GM23338 (cell line): Measurements from ENCODE around the gene TAAR6.

Experiments
- CREB1 ChIP-seq: fragments of 250-450 bp; sonication (Bioruptor Pico); IDR thresholded peaks from 2 replicates; pipeline ENCODE4 v1.5.0; 2020; ENCODE audit warnings: low read depth, mild to moderate bottlenecking, moderate library complexity
- CTCF ChIP-seq, 2 experiments: fragments of 200-600 bp in 1 of 2; sonication (generic) in 1 of 2; conservative IDR thresholded peaks; 2 replicates each; pipeline versions ENCODE4 v1.5.1 to v1.6.1; 2016 to 2017; ENCODE audit warnings: antibody characterized with exemption in 2 of 2, low read depth in 2 of 2, mild to moderate bottlenecking in 2 of 2, moderate library complexity in 1 of 2
- EZH2 ChIP-seq: fragments of 200-600 bp; sonication (generic); IDR thresholded peaks from one replicate; pipeline ENCODE4 v1.8.0; 2017; ENCODE audit warnings: antibody characterized with exemption, mild to moderate bottlenecking, low read depth; ENCODE audit not compliant: unreplicated experiment
- EZH2phosphoT487 ChIP-seq: fragments of 200-600 bp; sonication (generic); IDR thresholded peaks from one replicate; pipeline ENCODE4 v1.8.1; 2018; ENCODE audit warnings: antibody characterized with exemption; ENCODE audit not compliant: unreplicated experiment
- JUNB ChIP-seq: IDR thresholded peaks from one replicate; pipeline ENCODE4 v1.6.1; 2016; ENCODE audit warnings: antibody characterized with exemption; ENCODE audit not compliant: unreplicated experiment
- NANOG ChIP-seq: IDR thresholded peaks from 2 replicates; pipeline ENCODE4 v1.6.1; 2016; ENCODE audit warnings: antibody characterized with exemption, borderline replicate concordance
- POLR2AphosphoS5 ChIP-seq: IDR thresholded peaks from 2 replicates; pipeline ENCODE4 v1.6.1; 2016; ENCODE audit warnings: antibody characterized with exemption, low read depth
- REST ChIP-seq: IDR thresholded peaks from one replicate; pipeline ENCODE4 v1.6.1; 2018; ENCODE audit warnings: antibody characterized with exemption; ENCODE audit not compliant: unreplicated experiment
- ZNF114 ChIP-seq: fragments of 250-450 bp; sonication (Bioruptor Pico); IDR thresholded peaks from 2 replicates; pipeline ENCODE4 v1.5.0; 2020; ENCODE audit warnings: mild to moderate bottlenecking, moderate library complexity

GRCh38 chr6:132551214-132551613 lies 18.9 kb upstream of the TAAR6 start:
- no peak for TF ChIP-seq EZH2phosphoT487
- no peak for TF ChIP-seq CTCF (conservative IDR thresholded peaks at IDR 0.05; ENCODE audit: low read depth in 2 of 2)
- TF ChIP-seq NANOG, result no peak
- no peak for TF ChIP-seq REST
- no peak for TF ChIP-seq POLR2AphosphoS5
- TF ChIP-seq EZH2, result no peak
- no peak for TF ChIP-seq CREB1 (CRISPR knock-in tag)
- TF ChIP-seq JUNB, result no peak
- no peak for TF ChIP-seq ZNF114
